ENCODE data around the gene DPYSL3. TPM values are rescaled to one million over a fixed set of nuclear protein-coding genes. Genes with fewer than 3 reads are reported as not detected.
"Not testable (repeated sequence)": the region's sequence is repeated elsewhere in the genome, so short reads cannot be mapped to it uniquely, and the experiment has no call there.

Gene DPYSL3
- 229 TPM for total RNA-seq (ENCODE audit: insufficient read depth, low replicate concordance)

DNA sequence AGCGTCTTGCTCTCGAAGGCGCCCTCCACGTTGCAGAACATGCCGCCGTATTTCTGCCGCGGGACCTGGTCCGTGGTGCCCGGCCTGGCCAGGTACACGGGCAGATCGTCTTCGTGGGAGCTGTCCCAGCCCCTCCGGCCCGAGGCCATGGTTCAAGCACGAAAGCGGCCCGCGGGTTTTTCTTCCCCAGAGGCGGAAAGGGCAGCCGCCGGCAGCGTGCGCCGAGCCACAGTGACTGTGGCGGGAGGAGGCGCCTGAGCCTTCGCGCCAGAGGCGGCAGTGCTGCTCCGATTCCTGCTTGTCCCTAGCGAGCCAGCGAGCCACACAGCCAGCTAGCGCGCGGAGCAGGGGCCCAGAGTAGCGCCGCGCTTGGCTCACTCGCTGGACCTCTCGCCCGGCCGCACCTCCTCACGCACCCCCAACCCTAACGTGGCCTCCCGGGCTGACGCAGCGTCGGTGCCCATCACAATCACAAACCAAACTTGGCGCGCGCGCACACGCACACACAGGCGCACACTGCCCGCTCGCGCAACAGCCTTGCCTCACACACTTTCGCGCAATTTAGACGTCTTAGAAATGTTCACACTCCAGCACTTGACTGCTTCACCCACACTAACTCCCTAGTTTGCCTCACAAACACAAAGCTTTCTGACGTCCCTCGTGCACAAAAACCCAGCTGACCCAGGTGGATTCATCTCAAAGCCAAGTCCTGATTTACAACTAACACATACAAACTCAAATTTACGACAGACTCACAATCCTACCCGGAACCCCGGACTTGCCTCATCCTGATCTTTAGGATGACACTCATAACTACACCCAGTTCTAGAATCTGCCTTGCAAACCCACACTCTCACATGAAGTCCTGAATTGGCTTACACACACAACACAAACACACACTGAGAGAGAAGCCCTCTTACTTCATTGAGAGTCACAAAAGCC, at the start of gene DPYSL3:
DPYSL3 (minus strand) TSS at position 359 of the 942 bp plus-strand sequence; CDS start at position 149, 210 bp downstream.
- peak; percentile 82 for DNase-seq (ENCODE audit: low spot score)

- peak; percentile 75 for DNase-seq (ENCODE audit: low spot score)
Measured at GRCh38 chr5:147558826-147559225, 49.0 kb upstream of the DPYSL3 start.

DNA sequence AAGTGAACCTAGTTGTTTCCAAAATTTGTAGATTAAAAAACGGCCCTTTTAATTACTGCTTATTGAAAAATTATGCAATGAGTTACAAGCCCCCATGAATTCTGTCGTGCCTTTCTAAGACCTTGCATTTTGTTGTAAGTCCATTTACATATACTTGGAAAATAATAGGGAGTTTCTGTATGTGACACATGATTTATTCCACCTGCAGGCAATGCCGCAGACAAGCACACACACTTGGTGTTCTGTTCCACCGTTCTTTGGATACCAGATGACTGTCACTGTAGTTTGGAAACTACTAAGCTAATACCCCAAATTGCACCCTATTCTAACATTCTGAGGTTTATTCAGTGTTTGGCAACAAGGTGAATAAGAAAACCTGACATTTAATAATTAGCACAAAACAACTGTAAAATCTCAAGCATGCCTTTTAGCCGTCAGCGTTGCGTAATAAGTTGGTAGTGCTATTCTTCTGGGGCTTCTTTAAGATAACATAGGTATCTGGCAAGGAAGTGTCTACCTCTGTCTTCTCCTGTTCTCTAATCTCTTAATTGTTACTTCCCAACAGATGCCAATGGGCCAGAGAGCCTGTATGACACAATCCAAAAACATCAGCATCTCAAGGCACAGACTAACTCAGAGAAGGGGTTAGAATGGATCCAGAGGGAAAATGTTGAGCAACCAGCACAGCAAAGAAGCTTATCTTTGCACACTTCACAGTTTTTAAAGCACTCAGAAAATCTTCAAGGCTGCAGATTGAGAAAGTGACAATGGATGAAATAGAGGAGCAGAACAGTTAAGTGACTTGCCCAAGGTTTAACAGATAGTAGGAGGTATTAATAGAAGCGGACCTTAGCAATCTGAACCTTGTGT, 48.2 kb upstream of the DPYSL3 start:
- peak; percentile 55 for DNase-seq (ENCODE audit: low spot score)

DNA sequence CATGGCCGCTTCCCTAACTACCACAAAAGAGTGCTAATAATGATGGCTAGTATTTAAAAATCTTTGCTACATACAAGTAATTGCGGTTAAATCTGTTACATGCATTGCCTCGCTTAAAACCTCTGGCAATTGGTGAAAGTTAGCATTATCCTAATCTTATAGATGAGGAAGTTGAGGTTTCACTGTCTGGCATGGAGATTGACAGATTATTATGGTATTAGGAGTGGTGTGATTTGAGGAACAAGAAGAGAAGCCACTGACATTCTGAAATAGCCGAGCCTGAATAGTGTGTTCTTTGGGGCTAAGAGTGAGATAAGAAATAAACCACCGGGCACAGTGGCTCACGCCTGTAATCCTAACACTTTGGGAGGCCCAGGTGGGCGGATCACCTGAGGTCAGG, 45.3 kb upstream of the DPYSL3 start:
- DNase-seq (ENCODE audit: low spot score), result no peak

DNA sequence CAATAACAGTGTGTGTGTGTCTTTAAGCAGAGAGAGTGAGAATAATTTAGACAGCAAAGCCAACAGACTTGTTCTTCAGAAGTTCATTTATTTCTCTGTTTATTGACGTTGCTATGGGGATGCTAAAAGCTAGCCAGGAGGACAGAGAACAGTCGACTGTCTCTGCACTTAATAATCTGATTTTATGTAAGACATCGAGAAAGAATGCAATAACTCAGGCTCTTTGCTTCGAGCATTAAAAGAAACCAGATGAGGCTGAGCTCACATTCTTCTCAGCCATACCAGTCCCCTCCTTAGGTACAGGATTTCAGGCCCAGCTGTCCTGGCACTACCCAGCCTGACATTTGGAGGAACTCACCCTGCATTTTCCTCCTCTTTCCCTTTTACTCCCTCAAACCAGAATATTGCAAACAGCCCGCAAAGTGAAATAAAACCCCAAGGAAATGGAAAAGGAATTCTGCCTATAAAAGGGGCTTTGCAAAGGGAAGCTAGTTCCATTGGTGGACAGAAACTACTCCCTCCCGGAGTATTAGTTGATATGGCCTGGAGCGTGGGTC, 44.5 kb upstream of the DPYSL3 start:
- DNase-seq (ENCODE audit: low spot score), result peak; percentile 96

DNA sequence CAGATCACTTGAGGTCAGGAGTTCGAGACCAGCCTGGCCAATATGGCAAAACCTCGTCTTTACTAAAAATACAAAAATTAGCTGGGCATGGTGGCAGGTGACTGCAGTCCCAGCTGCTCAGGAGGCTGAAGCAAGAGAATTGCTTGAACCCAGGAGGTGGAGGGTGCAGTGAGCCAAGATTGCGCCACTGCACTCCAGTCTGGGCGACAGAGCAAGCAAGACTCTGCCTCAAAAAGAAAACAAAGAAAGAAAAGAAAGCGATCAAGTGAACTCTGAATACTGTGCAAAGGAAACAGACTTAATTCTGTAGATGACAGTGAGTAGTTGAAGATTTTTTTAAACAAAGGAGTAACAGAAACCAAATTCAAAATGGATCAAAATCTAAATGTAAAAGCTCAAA, 43.9 kb upstream of the DPYSL3 start:
- DNase-seq (ENCODE audit: low spot score), result not testable (repeated sequence)

DNA sequence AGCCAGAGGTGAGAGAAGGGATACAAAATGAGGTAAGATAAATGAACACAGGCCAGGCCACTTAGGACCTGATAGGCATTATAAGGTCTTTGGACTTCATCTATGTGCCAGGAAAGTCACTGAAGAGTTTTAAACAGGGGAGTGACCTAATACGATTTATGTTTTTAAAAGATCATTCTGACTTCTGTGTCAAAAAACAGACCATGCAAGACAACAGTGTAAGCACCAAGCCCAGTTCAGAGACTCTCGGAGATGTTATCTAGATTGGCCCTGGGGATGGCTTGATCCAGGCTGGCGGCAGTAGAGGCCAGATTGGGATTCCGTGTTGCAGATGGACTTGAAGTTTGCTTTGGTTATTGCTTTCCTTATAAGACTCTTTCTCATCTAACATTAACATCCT, 43.0 kb upstream of the DPYSL3 start:
- peak; percentile 70 for DNase-seq (ENCODE audit: low spot score)

- DNase-seq (ENCODE audit: low spot score), result no peak
Measured at GRCh38 chr5:147551677-147552076, 41.8 kb upstream of the DPYSL3 start.

DNA sequence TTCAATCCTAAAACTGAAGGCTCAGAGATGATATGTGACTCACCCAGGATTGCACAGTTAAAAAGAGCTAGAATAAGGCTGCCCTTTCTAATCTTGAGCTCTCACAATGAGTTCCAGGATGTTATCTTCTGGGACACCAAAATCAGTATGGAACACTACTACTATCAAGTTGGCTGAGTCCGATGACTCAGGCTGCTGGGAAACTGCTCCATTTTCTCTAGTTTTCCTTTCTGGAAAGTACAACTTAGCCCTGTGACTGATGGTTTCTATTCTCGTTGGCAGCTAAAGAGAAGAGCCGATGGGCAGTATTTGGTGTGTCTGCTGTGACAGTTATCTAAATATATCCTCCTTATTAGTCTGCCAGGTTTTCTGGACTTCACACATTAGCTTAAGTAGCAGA, 37.9 kb upstream of the DPYSL3 start:
- DNase-seq (ENCODE audit: low spot score), result peak; percentile 55

DNA sequence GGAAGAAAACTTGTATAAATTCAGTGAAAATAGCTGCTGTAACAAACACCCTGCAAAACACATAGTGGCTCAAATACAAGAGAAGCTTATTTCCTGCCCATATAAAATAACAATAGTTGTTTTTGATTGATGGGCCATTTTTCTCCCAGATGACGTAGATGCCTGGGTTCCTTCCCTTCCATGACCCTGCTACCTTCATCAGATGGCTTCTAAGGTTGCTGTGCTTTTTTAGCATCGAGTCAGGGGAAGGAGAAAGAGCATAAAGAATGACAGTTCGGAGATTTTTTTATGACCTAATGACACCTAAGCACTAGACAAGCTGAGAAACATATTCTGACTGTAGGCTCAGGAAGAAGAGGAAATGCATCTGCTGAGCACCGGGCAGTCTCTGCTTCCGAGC, 34.7 kb upstream of the DPYSL3 start:
- no peak for DNase-seq (ENCODE audit: low spot score)

DNA sequence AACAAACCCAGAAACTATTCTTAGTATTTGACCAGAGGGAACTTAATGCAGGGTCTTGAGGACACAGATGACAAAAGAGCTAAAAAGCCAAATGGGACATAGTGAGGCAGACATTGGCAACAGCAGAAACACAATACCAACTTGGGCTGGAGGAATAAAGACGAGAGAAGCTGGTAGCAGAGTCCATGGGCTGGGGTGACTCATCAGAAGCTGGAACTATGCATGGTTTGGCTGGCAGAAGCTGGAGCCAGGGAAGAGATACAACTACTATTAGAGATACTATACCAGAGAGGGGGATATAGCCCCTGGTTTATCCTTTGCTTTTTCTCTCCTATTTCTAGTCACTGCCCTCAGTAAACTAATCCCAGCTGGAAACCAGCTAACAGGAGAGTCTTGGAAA, 29.2 kb upstream of the DPYSL3 start:
- peak; percentile 39 for DNase-seq (ENCODE audit: low spot score)

DNA sequence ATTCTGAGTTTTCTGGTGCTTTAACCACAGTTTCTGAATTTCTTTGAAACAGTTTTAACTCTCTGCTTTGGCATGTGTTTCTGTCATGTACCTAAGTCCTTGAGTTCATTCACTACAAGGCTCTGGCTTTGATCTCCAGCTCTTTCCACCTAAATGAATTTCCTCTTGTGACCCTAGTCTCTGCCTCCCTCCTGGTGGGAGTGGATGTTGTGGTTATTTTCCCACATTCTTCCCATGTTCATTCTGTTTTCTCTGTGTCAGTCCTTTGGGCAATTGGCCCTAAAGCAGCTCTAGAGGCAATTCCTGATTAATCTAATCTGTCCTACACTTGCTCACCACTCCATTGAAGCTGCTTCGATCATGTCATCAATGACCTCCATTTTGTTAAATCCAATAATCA, 28.4 kb upstream of the DPYSL3 start:
- DNase-seq (ENCODE audit: low spot score), result no peak

GRCh38 chr5:147534172-147534951, 24.5 kb upstream of the DPYSL3 start:
- DNase-seq (ENCODE audit: low spot score), result peak; percentile 52

DNA sequence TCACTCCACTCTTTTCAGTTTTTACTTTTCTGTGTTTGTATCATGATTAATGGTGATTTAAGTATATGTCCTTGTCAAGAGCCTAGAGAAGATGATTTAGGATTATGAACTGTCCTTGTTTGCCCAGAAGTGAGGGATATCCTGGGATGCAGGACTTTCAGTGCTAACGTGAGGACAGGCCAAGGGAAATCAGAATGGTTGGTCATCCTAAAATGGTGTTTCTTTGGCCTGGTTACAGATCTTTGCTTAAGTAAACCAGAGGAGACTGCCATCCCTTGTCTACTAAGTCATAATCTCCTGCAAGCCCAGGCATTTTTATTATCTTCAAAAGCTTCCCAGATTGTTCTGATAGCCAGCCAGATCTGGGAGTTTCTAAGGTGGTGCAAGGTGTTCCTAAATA, 22.3 kb upstream of the DPYSL3 start:
- DNase-seq (ENCODE audit: low spot score), result peak; percentile 70

GRCh38 chr5:147530530-147531389, 20.9 kb upstream of the DPYSL3 start:
- DNase-seq (ENCODE audit: low spot score), result peak; percentile 49

GRCh38 chr5:147523069-147523468, 13.2 kb upstream of the DPYSL3 start:
- no peak for DNase-seq (ENCODE audit: low spot score)

DNA sequence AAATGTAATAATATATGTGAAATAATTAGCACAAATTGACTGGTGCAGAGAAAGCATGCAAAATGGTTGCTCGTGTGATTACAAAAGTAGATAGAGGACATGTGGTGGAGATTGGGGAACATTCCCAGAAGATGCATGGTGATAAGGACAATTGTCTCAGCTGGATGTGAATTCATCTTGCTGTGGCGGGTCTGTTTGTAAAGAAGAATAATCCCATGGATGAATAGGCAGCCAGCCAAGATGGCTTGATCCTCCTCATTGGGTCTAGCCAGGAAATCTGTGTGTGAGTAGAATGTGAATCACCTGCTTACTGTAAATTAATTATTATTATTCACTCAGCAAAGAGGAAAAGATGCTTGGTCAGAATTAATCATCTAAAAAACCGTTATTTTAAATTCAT, 12.6 kb upstream of the DPYSL3 start:
- no peak for DNase-seq (ENCODE audit: low spot score)

DNA sequence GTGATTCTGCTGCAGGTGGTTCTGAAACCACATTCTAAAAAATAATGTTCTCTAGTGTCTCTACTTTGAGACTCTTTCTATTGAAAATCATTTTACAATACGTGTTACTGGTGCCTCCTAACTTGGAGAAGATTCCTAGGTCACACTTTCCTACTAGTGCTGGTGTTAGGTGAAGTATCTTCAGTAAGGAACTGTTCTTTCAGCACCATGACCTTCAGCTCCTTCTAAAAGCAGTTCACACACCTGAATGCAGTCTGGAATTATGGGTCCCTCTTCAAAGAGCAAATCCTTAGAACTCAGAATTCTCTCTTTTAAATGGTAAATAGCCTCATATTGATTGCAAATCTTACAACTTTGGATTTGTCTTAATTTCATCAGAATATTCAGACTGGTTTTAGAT, 10.6 kb upstream of the DPYSL3 start:
- no peak for DNase-seq (ENCODE audit: low spot score)

DNA sequence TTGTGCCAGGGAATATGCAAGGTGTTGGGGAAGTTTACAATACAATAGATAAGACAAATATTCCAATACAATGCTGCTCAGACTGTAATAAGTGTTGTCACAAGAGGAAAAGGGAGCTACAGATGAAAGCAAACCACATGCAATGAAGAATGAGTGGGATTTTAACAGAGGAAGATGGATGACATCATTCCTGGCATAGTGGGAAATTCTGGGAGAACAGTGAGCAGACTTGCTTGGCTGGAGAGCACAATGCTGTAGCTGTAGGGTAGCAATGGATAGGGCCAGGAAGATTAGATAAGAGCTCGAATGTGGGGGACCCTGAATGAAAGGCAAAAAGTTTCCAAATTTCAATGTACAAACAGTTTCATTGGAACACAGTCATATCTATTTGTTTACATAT, 9.5 kb upstream of the DPYSL3 start:
- no peak for DNase-seq (ENCODE audit: low spot score)

DNA sequence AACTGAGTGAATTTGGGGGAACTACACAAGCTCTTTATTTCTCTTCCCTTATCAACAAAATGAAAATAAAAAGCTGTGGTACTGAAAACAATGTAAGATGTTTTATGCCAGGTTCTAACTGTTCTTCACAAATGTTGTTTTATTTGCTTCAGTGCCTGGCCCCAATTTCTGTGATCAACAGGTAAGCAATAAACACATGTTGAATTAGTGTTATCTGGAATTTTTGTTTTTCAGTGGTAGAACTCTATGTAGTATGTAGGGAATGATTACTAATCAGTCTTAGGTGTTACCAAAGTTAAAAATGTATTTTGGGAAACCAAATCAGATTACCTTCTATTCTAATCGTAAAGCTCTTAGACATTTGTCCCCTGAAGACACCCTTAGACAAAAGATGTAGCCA, 7.5 kb upstream of the DPYSL3 start:
- DNase-seq (ENCODE audit: low spot score), result no peak

Data from umbilical cord (tissue), 2 donors.